Activated gamma-delta T cell (primary cell): ENCODE measurements around the gene EPHB2.
"Not testable (repeated sequence)": the region's sequence is repeated elsewhere in the genome, so short reads cannot be mapped to it uniquely, and the experiment has no call there.

Experiments
- DNase-seq: peaks from one replicate; lab custom pipeline; 2025; lab: John Stamatoyannopoulos, UW

The EPHB2 gene

GRCh38 chr1:22818061-22818770 is 107.6 kb downstream of the EPHB2 start:
- no peak for DNase-seq

- DNase-seq, result no peak
These were observed 108.7 kb downstream of the EPHB2 start for GRCh38 chr1:22819361-22819760.

- DNase-seq, result no peak
These were observed 110.4 kb downstream of the EPHB2 start for GRCh38 chr1:22821027-22821426.

GRCh38 chr1:22822371-22822770 is 111.7 kb downstream of the EPHB2 start:
- DNase-seq, result no peak

- no peak for DNase-seq
These were observed 113.8 kb downstream of the EPHB2 start for GRCh38 chr1:22824466-22824865.

GRCh38 chr1:22824975-22825374 is 114.3 kb downstream of the EPHB2 start:
- DNase-seq, result no peak

GRCh38 chr1:22825486-22826189 is 115.0 kb downstream of the EPHB2 start:
- no peak for DNase-seq

GRCh38 chr1:22826604-22827580 is 116.3 kb downstream of the EPHB2 start:
- no peak for DNase-seq

GRCh38 chr1:22827666-22828483 is 117.2 kb downstream of the EPHB2 start:
- DNase-seq, result no peak

- DNase-seq, result no peak
These were observed 118.1 kb downstream of the EPHB2 start for GRCh38 chr1:22828484-22829308.

- no peak for DNase-seq
These were observed 118.8 kb downstream of the EPHB2 start for GRCh38 chr1:22829309-22829989.

- no peak for DNase-seq
These were observed 119.5 kb downstream of the EPHB2 start for GRCh38 chr1:22830041-22830566.

GRCh38 chr1:22830757-22831340 is 120.2 kb downstream of the EPHB2 start:
- DNase-seq, result no peak

- no peak for DNase-seq
These were observed 121.2 kb downstream of the EPHB2 start for GRCh38 chr1:22831729-22832413.

GRCh38 chr1:22832414-22832786 is 121.8 kb downstream of the EPHB2 start:
- no peak for DNase-seq

GRCh38 chr1:22833699-22834098 is 123.1 kb downstream of the EPHB2 start:
- no peak for DNase-seq

- DNase-seq, result not testable (repeated sequence)
These were observed 123.8 kb downstream of the EPHB2 start for GRCh38 chr1:22834420-22834819.

GRCh38 chr1:22835636-22836319 is 125.1 kb downstream of the EPHB2 start:
- DNase-seq, result no peak
